GM23338 (cell line): Measurements from ENCODE around the gene GHDC. TPM values are rescaled to one million over a fixed set of nuclear protein-coding genes. Genes with fewer than 3 reads are reported as not detected.
A peak's percentile ranks its signal among the peaks of the same experiment; 100 is the strongest.

Experiments used
- ATAC-seq: fragments of 200-7000 bp; cut with Tn5 transposase; 3 replicates; pipeline ENCODE4 v1.9.1; 2020
- DNase-seq: peaks from one replicate; pipeline ENCODE4 v3.0.0-alpha.2; 2015; ENCODE audit warnings: low spot score
- H2AFZ ChIP-seq: fragments of 200-600 bp; sonication (generic); 2 replicates; pipeline ENCODE4 v1.8.0; 2016; ENCODE audit warnings: antibody characterized with exemption, mild to moderate bottlenecking, moderate library complexity
- H3F3A ChIP-seq: fragments of 200-600 bp; sonication (generic); replicated peaks from 2 replicates; pipeline ENCODE4 v1.8.0; 2017; ENCODE audit warnings: antibody characterized with exemption, mixed run types, low read depth
- H3K27ac ChIP-seq: fragments of 200-600 bp; sonication (generic); 2 replicates; pipeline ENCODE4 v1.6.1; 2016; ENCODE audit warnings: low read depth
- H3K27me3 ChIP-seq: fragments of 200-600 bp; sonication (generic); 2 replicates; pipeline ENCODE4 v1.8.0; 2016; ENCODE audit warnings: mild to moderate bottlenecking, mixed run types, moderate library complexity; ENCODE audit not compliant: insufficient read depth
- H3K36me3 ChIP-seq: fragments of 200-600 bp; sonication (generic); 2 replicates; pipeline ENCODE4 v1.8.0; 2016; ENCODE audit warnings: mild to moderate bottlenecking; ENCODE audit not compliant: insufficient read depth
- H3K4me1 ChIP-seq: fragments of 200-600 bp; sonication (generic); 2 replicates; pipeline ENCODE4 v1.8.0; 2016; ENCODE audit warnings: mild to moderate bottlenecking, moderate library complexity; ENCODE audit not compliant: insufficient read depth
- H3K4me2 ChIP-seq: fragments of 200-600 bp; sonication (generic); 2 replicates; pipeline ENCODE4 v1.7.1; 2017; ENCODE audit warnings: mixed run types
- H3K4me3 ChIP-seq: fragments of 200-600 bp; sonication (generic); 2 replicates; pipeline ENCODE4 v1.6.1; 2016; ENCODE audit warnings: mixed run types
- H3K79me2 ChIP-seq: fragments of 200-600 bp; sonication (generic); replicated peaks from 2 replicates; pipeline ENCODE4 v1.8.0; 2017; ENCODE audit warnings: mild to moderate bottlenecking; ENCODE audit not compliant: insufficient read depth
- H3K9me2 ChIP-seq: fragments of 200-600 bp; sonication (generic); 2 replicates; pipeline ENCODE4 v1.8.0; 2017; ENCODE audit not compliant: insufficient read depth
- H4K20me1 ChIP-seq: fragments of 200-600 bp; sonication (generic); replicated peaks from 2 replicates; pipeline ENCODE4 v1.8.0; 2017; ENCODE audit warnings: mild to moderate bottlenecking; ENCODE audit not compliant: insufficient read depth
- H3K27ac Mint-ChIP-seq: 2 replicates; pipeline ENCODE4 v1.8.0; 2020; ENCODE audit warnings: inconsistent platforms, mild to moderate bottlenecking, moderate library complexity, mixed read lengths
- H3K27me3 Mint-ChIP-seq: 3 replicates; pipeline ENCODE4 v1.8.0; 2022; ENCODE audit warnings: low read depth, mild to moderate bottlenecking, moderate library complexity, mixed read lengths, inconsistent platforms; ENCODE audit not compliant: insufficient read depth, poor library complexity
- H3K36me3 Mint-ChIP-seq: 3 replicates; pipeline ENCODE4 v1.8.0; 2021; ENCODE audit warnings: low read depth, mild to moderate bottlenecking, inconsistent platforms, moderate library complexity, mixed read lengths
- H3K4me1 Mint-ChIP-seq: 3 replicates; pipeline ENCODE4 v1.8.0; 2020; ENCODE audit warnings: mild to moderate bottlenecking, inconsistent platforms, mixed read lengths
- H3K4me3 Mint-ChIP-seq: 3 replicates; pipeline ENCODE4 v1.8.0; 2021; ENCODE audit warnings: moderate library complexity, mild to moderate bottlenecking, inconsistent platforms, mixed read lengths
- H3K9me3 Mint-ChIP-seq: 3 replicates; pipeline ENCODE4 v1.8.0; 2020; ENCODE audit warnings: moderate library complexity, mild to moderate bottlenecking, inconsistent platforms, mixed read lengths
- CREB1 ChIP-seq: fragments of 250-450 bp; sonication (Bioruptor Pico); IDR thresholded peaks from 2 replicates; pipeline ENCODE4 v1.5.0; 2020; ENCODE audit warnings: low read depth, mild to moderate bottlenecking, moderate library complexity
- EZH2 ChIP-seq: fragments of 200-600 bp; sonication (generic); IDR thresholded peaks from one replicate; pipeline ENCODE4 v1.8.0; 2017; ENCODE audit warnings: antibody characterized with exemption, mild to moderate bottlenecking, low read depth; ENCODE audit not compliant: unreplicated experiment
- EZH2phosphoT487 ChIP-seq: fragments of 200-600 bp; sonication (generic); IDR thresholded peaks from one replicate; pipeline ENCODE4 v1.8.1; 2018; ENCODE audit warnings: antibody characterized with exemption; ENCODE audit not compliant: unreplicated experiment
- JUNB ChIP-seq: IDR thresholded peaks from one replicate; pipeline ENCODE4 v1.6.1; 2016; ENCODE audit warnings: antibody characterized with exemption; ENCODE audit not compliant: unreplicated experiment
- NANOG ChIP-seq: IDR thresholded peaks from 2 replicates; pipeline ENCODE4 v1.6.1; 2016; ENCODE audit warnings: antibody characterized with exemption, borderline replicate concordance
- POLR2AphosphoS5 ChIP-seq: IDR thresholded peaks from 2 replicates; pipeline ENCODE4 v1.6.1; 2016; ENCODE audit warnings: antibody characterized with exemption, low read depth
- STAT1 ChIP-seq: IDR thresholded peaks from one replicate; pipeline ENCODE4 v1.6.1; 2016; ENCODE audit warnings: antibody characterized with exemption; ENCODE audit not compliant: unreplicated experiment
- ZNF331 ChIP-seq: fragments of 250-450 bp; sonication (Bioruptor Pico); IDR thresholded peaks from 2 replicates; pipeline ENCODE4 v1.5.0; 2020; ENCODE audit warnings: low read depth, mild to moderate bottlenecking, moderate library complexity
- long read RNA-seq: library from polyadenylated mRNA; unstranded; transcript quantifications from one replicate; pipeline ENCODE4 v2.0.0, GENCODE V29; 2020; ENCODE audit not compliant: unreplicated experiment
- polyA plus RNA-seq: library from polyadenylated mRNA; unstranded; fragments of >200 nt; fragmentation: Nextera tagmentation; extraction: Ambion mirVana; gene quantifications from 2 replicates; pipeline ENCODE4 v1.2.1, GENCODE V29; 2016
- total RNA-seq: library from RNA; depleted of rRNA; stranded (reverse); fragments of >200 nt; shearing (Covaris generic); gene quantifications from 2 replicates; pipeline ENCODE4 v1.2.3, GENCODE V29; 2014; rRNA removed
- TF ChIP-seq, protein P1 (sequence below): IDR thresholded peaks from one replicate; pipeline ENCODE4 v1.6.1; 2018; ENCODE audit warnings: antibody characterized with exemption; ENCODE audit not compliant: unreplicated experiment

The GHDC gene, protein sequence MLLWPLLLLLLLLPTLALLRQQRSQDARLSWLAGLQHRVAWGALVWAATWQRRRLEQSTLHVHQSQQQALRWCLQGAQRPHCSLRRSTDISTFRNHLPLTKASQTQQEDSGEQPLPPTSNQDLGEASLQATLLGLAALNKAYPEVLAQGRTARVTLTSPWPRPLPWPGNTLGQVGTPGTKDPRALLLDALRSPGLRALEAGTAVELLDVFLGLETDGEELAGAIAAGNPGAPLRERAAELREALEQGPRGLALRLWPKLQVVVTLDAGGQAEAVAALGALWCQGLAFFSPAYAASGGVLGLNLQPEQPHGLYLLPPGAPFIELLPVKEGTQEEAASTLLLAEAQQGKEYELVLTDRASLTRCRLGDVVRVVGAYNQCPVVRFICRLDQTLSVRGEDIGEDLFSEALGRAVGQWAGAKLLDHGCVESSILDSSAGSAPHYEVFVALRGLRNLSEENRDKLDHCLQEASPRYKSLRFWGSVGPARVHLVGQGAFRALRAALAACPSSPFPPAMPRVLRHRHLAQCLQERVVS
- total RNA-seq = 6.4 and 13.8 TPM in 2 replicates
- 3.0 and 4.0 TPM in 2 replicates for polyA plus RNA-seq
- long read RNA-seq = 0 reads

GRCh38 chr17:42193969-42194899 is at the start of gene GHDC:
Gene GHDC, minus strand, starts transcription at chr17:42194494. Its CDS starts 913 bp downstream, at chr17:42193581.
- no peaks in the 10 kb centered on the region for H3K36me3 Mint-ChIP-seq
- Histone ChIP-seq H3K4me1 (peaks cover 5% of the 10 kb centered on the region), H3F3A (0 out of 2 replicates have a peak, but pooled peaks cover 5% of the 10 kb centered on the region), H3K27me3 (no peaks in the 10 kb centered on the region), H3K27ac (no peak within 1 kb of the TSS), H3K4me2 (peak within 1 kb of the TSS; percentile 63; the same call in 1 of the 2 replicates), H2AFZ (peak within 1 kb of the TSS; percentile 49), H3K36me3 (no peaks in the 10 kb centered on the region), H3K9me2 (no peaks in the 10 kb centered on the region), H3K79me2 (no peaks in the 10 kb centered on the region), H4K20me1 (no peaks in the 10 kb centered on the region), H3K4me3 (peak within 1 kb of the TSS; percentile 36; the same call in 1 of the 2 replicates)
- DNase-seq (peak; percentile 91), ATAC-seq (peak; percentile 94)
- peak within 1 kb of the TSS; percentile 64; the same call in 1 of the 2 replicates for H3K27ac Mint-ChIP-seq
- H3K27me3 Mint-ChIP-seq = peaks cover 10% of the 10 kb centered on the region
- no peak for TF ChIP-seq STAT1
- peak; percentile 70 for TF ChIP-seq POLR2AphosphoS5
- TF ChIP-seq ZNF331 = no peak
- no peak for TF ChIP-seq NANOG
- TF ChIP-seq CREB1 = no peak
- peak within 1 kb of the TSS; percentile 70 for H3K4me3 Mint-ChIP-seq
- H3K9me3 Mint-ChIP-seq = no peaks in the 10 kb centered on the region
- peaks cover 13% of the 10 kb centered on the region for H3K4me1 Mint-ChIP-seq

DNA sequence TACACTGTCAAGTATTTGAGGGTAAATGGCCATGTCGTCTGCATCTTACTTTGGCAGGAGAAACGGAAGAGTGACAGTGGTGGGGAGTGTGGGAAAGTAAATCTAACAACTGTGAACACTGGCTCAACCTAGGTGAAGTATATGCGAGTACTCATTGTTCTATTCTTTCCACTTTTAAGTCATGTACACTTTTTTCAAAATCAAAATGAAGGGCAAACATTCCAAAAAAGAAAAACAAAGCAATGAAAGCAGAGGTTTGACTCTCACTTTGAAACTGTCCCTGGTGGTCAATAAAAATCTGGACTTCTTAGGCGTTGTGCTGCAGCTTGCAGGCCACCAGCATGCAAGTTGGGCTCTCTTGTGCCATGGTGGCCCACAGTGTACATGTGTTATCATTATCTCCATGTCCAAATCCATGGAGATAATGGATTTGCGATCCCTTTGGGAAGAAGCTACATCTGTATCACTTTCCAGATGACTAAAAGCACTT is 49.2 kb upstream of the GHDC start:
- Histone ChIP-seq H3K27ac (peak overlapping the region; percentile 45; the same call in 1 of the 2 replicates), H3K4me3 (no peak overlapping the region)

DNA sequence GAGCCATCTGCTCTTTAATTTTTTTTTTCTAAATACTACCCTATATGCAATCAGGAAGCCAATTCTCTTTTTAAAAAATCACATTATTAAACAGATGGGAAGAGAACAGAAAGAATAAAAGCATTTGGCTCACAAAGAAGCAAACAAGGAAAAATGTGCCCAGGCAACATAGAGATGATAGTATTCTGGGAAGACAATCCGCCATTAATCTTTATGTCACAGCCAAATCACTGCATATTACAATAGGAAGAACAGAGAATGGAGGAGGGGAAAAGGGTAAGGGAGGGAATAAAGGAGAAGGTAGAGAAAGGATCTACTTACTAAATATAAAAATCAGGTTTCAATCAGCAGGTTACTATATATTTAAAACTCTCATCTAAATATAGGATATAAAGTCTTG is 47.6 kb upstream of the GHDC start:
- no peak overlapping the region for H3K4me2 ChIP-seq
- no peaks in the 10 kb centered on the region for H3K36me3 ChIP-seq
- DNase-seq (no peak), ATAC-seq (no peak)
- H3F3A ChIP-seq = no peaks in the 10 kb centered on the region
- TF ChIP-seq JUNB (no peak), EZH2phosphoT487 (no peak)
- TF ChIP-seq, protein P1, sequence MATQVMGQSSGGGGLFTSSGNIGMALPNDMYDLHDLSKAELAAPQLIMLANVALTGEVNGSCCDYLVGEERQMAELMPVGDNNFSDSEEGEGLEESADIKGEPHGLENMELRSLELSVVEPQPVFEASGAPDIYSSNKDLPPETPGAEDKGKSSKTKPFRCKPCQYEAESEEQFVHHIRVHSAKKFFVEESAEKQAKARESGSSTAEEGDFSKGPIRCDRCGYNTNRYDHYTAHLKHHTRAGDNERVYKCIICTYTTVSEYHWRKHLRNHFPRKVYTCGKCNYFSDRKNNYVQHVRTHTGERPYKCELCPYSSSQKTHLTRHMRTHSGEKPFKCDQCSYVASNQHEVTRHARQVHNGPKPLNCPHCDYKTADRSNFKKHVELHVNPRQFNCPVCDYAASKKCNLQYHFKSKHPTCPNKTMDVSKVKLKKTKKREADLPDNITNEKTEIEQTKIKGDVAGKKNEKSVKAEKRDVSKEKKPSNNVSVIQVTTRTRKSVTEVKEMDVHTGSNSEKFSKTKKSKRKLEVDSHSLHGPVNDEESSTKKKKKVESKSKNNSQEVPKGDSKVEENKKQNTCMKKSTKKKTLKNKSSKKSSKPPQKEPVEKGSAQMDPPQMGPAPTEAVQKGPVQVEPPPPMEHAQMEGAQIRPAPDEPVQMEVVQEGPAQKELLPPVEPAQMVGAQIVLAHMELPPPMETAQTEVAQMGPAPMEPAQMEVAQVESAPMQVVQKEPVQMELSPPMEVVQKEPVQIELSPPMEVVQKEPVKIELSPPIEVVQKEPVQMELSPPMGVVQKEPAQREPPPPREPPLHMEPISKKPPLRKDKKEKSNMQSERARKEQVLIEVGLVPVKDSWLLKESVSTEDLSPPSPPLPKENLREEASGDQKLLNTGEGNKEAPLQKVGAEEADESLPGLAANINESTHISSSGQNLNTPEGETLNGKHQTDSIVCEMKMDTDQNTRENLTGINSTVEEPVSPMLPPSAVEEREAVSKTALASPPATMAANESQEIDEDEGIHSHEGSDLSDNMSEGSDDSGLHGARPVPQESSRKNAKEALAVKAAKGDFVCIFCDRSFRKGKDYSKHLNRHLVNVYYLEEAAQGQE = no peak
- H3K4me1 Mint-ChIP-seq = peaks cover 4% of the 10 kb centered on the region; the same call in 2 of the 3 replicates
- H3K27ac Mint-ChIP-seq = no peak overlapping the region
- no peak overlapping the region for H3K4me3 Mint-ChIP-seq
- no peak overlapping the region for H3K4me3 ChIP-seq
- peaks cover 9% of the 10 kb centered on the region for H4K20me1 ChIP-seq
- no peak overlapping the region for H2AFZ ChIP-seq
- H3K27me3 Mint-ChIP-seq = no peaks in the 10 kb centered on the region
- H3K9me2 ChIP-seq = no peaks in the 10 kb centered on the region
- H3K27me3 ChIP-seq = no peaks in the 10 kb centered on the region
- no peaks in the 10 kb centered on the region; the same call in 1 of the 2 replicates for H3K4me1 ChIP-seq
- peaks cover 69% of the 10 kb centered on the region for H3K79me2 ChIP-seq
- no peaks in the 10 kb centered on the region for H3K36me3 Mint-ChIP-seq
- no peak overlapping the region for H3K27ac ChIP-seq
- H3K9me3 Mint-ChIP-seq = no peaks in the 10 kb centered on the region

More for the DNA sequence above, 49.2 kb upstream of the GHDC start:
- Mint-ChIP-seq H3K36me3 (no peaks in the 10 kb centered on the region), H3K4me1 (peaks cover 6% of the 10 kb centered on the region), H3K27me3 (no peaks in the 10 kb centered on the region), H3K27ac (no peak overlapping the region), H3K4me3 (no peak overlapping the region), H3K9me3 (no peaks in the 10 kb centered on the region)
- Histone ChIP-seq H3K4me2 (no peak overlapping the region), H2AFZ (no peak overlapping the region), H3K36me3 (no peaks in the 10 kb centered on the region), H3F3A (no peaks in the 10 kb centered on the region), H3K9me2 (no peaks in the 10 kb centered on the region), H3K27me3 (no peaks in the 10 kb centered on the region), H3K4me1 (no peaks in the 10 kb centered on the region; the same call in 1 of the 2 replicates), H4K20me1 (peaks cover 4% of the 10 kb centered on the region), H3K79me2 (peaks cover 73% of the 10 kb centered on the region)
- DNase-seq = no peak
- TF ChIP-seq JUNB (no peak), STAT1 (no peak), EZH2 (no peak)
- ATAC-seq = no peak
